AG04449 (cell line): Measurements from ENCODE around the gene LYPD4.
"Not testable (repeated sequence)": the region's sequence is repeated elsewhere in the genome, so short reads cannot be mapped to it uniquely, and the experiment has no call there.

ENCODE experiments used
- CTCF ChIA-PET: fragments of 350-600 bp; formaldehyde crosslinking; extraction: SDS; loops from one replicate; lab custom pipeline; 2021; ENCODE audit warnings: antibody characterized with exemption; lab: Yijun Ruan, JAX
- POLR2A ChIA-PET: fragments of 400-600, 350-600 bp; formaldehyde crosslinking; extraction: SDS; loops from one replicate; lab custom pipeline; 2020; ENCODE audit warnings: antibody characterized with exemption, inconsistent platforms; lab: Yijun Ruan, JAX
- DNase-seq: peaks from one replicate; pipeline ENCODE4 v3.0.0-alpha.2; 2010; ENCODE audit warnings: low read depth, low spot score
- H3K4me3 ChIP-seq: 2 replicates; pipeline ENCODE4 v1.5.1; 2011; ENCODE audit warnings: low read depth, mild to moderate bottlenecking, control low read depth, low read length
- TF ChIP-seq, protein P1 (sequence below): IDR thresholded peaks from one replicate; pipeline ENCODE4 v1.5.1; 2011; ENCODE audit warnings: mild to moderate bottlenecking, moderate library complexity, low read length, control low read depth, inconsistent platforms; ENCODE audit not compliant: insufficient read depth; ENCODE audit errors: missing control alignments

Gene LYPD4

DNA sequence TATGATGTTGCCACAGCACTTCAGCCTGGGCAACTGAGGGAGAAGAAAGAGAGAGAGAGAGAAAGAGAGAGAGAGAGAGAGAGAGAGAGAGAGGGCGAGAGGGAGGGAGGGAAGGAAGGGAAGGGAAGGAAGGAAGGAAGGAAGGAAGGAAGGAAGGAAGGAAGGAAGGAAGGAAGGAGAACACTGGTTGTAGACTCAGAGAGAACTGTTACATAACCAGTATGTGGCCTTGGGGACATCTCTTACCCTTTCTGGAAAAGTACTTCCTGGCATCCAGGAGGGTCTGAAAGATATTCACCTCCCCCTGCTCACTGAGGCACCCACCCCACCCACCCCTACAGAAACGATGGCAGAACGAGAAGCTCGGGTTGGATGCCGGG, 35.8 kb upstream of the LYPD4 start:
- POLR2A ChIA-PET = no interaction called here
- TF ChIP-seq, protein P1, sequence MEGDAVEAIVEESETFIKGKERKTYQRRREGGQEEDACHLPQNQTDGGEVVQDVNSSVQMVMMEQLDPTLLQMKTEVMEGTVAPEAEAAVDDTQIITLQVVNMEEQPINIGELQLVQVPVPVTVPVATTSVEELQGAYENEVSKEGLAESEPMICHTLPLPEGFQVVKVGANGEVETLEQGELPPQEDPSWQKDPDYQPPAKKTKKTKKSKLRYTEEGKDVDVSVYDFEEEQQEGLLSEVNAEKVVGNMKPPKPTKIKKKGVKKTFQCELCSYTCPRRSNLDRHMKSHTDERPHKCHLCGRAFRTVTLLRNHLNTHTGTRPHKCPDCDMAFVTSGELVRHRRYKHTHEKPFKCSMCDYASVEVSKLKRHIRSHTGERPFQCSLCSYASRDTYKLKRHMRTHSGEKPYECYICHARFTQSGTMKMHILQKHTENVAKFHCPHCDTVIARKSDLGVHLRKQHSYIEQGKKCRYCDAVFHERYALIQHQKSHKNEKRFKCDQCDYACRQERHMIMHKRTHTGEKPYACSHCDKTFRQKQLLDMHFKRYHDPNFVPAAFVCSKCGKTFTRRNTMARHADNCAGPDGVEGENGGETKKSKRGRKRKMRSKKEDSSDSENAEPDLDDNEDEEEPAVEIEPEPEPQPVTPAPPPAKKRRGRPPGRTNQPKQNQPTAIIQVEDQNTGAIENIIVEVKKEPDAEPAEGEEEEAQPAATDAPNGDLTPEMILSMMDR = no peak
- no peak for DNase-seq
- CTCF ChIA-PET = no interaction called here
- H3K4me3 ChIP-seq = no peak overlapping the region

GRCh38 chr19:41879670-41880328, 35.3 kb upstream of the LYPD4 start:
- H3K4me3 ChIP-seq = no peak overlapping the region
- TF ChIP-seq, protein P1 = no peak
- no peak for DNase-seq
- POLR2A ChIA-PET = no interaction called here
- CTCF ChIA-PET = no interaction called here

DNA sequence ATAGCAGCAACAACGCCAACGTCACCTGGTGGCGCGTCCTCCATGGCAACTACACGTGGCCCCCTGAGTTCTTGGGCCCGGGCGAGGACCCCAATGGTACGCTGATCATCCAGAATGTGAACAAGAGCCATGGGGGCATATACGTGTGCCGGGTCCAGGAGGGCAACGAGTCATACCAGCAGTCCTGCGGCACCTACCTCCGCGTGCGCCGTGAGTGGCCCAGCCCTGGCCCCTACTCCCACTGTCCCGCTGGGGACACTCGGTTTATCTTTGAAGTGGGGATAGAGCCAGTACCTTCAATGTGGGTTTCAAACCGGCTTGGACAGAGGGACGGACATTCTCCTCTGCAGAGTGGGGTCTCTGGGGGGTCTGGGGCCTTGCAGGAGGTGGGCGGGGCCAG, 34.6 kb upstream of the LYPD4 start:
- ChIA-PET POLR2A (no interaction called here), CTCF (no interaction called here)
- no peak overlapping the region for H3K4me3 ChIP-seq
- no peak for DNase-seq
- TF ChIP-seq, protein P1 = no peak

GRCh38 chr19:41877916-41878905, 33.7 kb upstream of the LYPD4 start:
- DNase-seq = no peak
- TF ChIP-seq, protein P1 = no peak
- H3K4me3 ChIP-seq = no peak overlapping the region
- POLR2A ChIA-PET = no interaction called here
- CTCF ChIA-PET = no interaction called here

GRCh38 chr19:41876847-41877832, 32.7 kb upstream of the LYPD4 start, which contains the start of gene CD79A:
TSS of gene CD79A (plus strand) at chr19:41877279. CDS start at chr19:41877305, 26 bp downstream.
- TF ChIP-seq, protein P1 = no peak
- ChIA-PET POLR2A (no interaction called here), CTCF (interaction anchor here (0.9 to 1.3 kb wide), 3 partner anchors 9 to 79 kb away, joined by 3 to 4 read pairs (median 3); no protein-coding TSS in a partner anchor)
- DNase-seq = no peak
- H3K4me3 ChIP-seq = no peak within 1 kb of the TSS

DNA sequence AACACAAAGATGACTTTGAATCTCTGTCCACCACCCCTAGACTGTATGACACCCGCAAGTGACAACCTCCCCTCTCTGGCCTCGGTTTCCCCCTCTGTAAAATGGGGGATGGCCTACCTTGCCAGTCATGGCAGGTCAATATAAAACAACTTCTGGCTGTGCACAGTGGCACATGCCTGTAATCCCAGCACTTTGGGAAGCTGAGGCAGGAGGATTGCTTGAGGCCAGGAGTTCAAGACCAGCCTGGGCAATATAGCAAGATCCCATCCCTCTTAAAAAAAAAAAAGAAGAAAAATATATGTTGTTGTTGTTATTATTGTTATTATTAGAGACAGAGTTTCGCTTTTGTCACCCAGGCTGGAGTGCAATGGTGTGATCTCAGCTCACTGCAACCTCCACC, 31.5 kb upstream of the LYPD4 start:
- DNase-seq, H3K4me3 ChIP-seq, POLR2A ChIA-PET: not testable (repeated sequence)
- CTCF ChIA-PET = interaction anchor here (0.9 to 1.3 kb wide), 3 partner anchors 10 to 81 kb away, joined by 3 to 4 read pairs (median 3); no protein-coding TSS in a partner anchor
